ENCODE data around the gene HTR3B.

- TF ChIP-seq CTCF (conservative IDR thresholded peaks at IDR 0.05; ENCODE audit: low read depth, low read length) (no peak), POLR2A (IDR thresholded peaks at IDR 0.05; ENCODE audit: low read depth, low read length) (no peak), BHLHE40 (IDR thresholded peaks at IDR 0.05; ENCODE audit: low read depth, low read length) (no peak), USF2 (IDR thresholded peaks at IDR 0.05; ENCODE audit: low read depth, low read length) (no peak), MAZ (IDR thresholded peaks at IDR 0.05; ENCODE audit: borderline replicate concordance, low read depth, low read length) (no peak), ELK1 (IDR thresholded peaks at IDR 0.05; ENCODE audit: borderline replicate concordance, low read depth, low read length) (no peak), RCOR1 (IDR thresholded peaks at IDR 0.05; ENCODE audit: insufficient replicate concordance, low read length) (no peak), RAD21 (IDR thresholded peaks at IDR 0.05; ENCODE audit: low read length) (no peak), MAFK (IDR thresholded peaks at IDR 0.05; ENCODE audit: low read depth, low read length) (no peak)
Observed at GRCh38 chr11:113991170-113991569, 86.6 kb downstream of the HTR3B start.
